Measurements from ENCODE around the gene WIZ. TPM values are rescaled to one million over a fixed set of nuclear protein-coding genes. Genes with fewer than 3 reads are reported as not detected.

The WIZ gene
- polyA plus RNA-seq, 1 donor (not counting 4 experiments of a cell fraction or from before 2014, with no cell fraction given) = 5.1 TPM

DNA sequence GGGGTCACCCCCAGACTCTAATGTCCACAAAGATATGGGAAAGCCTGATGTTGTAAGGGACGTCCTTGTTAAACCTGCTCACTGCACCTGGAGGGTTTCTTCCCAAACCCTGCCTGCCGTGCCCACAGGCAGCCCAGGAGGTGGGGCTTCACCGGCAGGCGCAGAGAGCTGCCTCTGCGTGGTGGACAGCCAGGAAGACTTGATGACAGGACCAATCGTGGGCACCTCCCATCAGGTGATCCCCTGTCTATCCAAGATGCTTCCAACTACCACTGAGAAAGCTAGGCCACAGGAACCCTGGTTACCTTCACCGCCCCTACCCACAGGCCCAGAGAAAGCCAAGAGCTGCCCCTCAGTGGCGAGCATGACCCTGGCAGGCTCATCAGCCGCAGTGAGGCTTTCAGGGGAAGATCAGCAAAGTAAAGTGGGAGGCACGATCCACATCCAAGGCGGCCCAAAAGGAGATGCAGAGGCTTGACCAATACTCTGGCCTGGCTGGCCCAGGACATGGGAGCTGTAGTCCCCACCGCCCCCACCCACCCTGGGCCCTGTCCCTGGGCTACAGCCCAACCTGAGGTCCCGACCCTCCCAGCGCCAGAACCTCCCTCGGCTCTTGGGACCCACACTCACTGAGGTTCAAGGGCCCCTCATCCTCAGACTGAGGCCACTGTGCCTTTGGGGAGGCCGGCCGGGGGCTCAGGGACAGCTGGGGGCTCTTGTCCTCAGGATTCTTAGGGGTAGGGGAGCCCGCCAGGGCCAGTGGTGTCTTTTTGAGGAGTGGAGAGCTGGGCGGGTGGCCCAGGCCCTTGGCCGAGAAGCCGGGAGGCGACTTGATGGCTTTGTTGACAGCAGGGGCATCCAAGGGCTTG is 20.6 kb downstream of the WIZ start:
- no peak for TF ChIP-seq EZH2 (IDR thresholded peaks at IDR 0.05; ENCODE audit: low read length)
- TF ChIP-seq, protein P1, sequence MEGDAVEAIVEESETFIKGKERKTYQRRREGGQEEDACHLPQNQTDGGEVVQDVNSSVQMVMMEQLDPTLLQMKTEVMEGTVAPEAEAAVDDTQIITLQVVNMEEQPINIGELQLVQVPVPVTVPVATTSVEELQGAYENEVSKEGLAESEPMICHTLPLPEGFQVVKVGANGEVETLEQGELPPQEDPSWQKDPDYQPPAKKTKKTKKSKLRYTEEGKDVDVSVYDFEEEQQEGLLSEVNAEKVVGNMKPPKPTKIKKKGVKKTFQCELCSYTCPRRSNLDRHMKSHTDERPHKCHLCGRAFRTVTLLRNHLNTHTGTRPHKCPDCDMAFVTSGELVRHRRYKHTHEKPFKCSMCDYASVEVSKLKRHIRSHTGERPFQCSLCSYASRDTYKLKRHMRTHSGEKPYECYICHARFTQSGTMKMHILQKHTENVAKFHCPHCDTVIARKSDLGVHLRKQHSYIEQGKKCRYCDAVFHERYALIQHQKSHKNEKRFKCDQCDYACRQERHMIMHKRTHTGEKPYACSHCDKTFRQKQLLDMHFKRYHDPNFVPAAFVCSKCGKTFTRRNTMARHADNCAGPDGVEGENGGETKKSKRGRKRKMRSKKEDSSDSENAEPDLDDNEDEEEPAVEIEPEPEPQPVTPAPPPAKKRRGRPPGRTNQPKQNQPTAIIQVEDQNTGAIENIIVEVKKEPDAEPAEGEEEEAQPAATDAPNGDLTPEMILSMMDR (optimal IDR thresholded peaks at IDR 0.05 in 1 of 3, IDR thresholded peaks at IDR 0.05 in 1 of 3, conservative IDR thresholded peaks at IDR 0.05 in 1 of 3; ENCODE audit: extremely low read depth in 1 of 3, insufficient read depth in 2 of 3, low read length in 3 of 3) = no peak
- Histone ChIP-seq H2AFZ (ENCODE audit: control insufficient read depth, low read length) (no peak overlapping the region), H3K9ac (ENCODE audit: control insufficient read depth, extremely low read depth, insufficient read depth, low read length) (no peak overlapping the region), H3K4me1 (ENCODE audit: control insufficient read depth, extremely low read depth, insufficient read depth, low read length) (peaks cover 8% of the 10 kb centered on the region), H3K79me2 (ENCODE audit: control insufficient read depth, insufficient read depth, low read length) (peaks cover 48% of the 10 kb centered on the region), H3K4me3 (ENCODE audit: control insufficient read depth in 2 of 3, extremely low read depth in 1 of 3, insufficient read depth in 2 of 3, low read depth in 1 of 3, low read length in 3 of 3) (no peak overlapping the region), H3K27ac (ENCODE audit: control insufficient read depth, insufficient read depth, low read length) (no peak overlapping the region), H3K9me3 (ENCODE audit: control insufficient read depth, low read depth, low read length) (no peaks in the 10 kb centered on the region), H3K9me1 (ENCODE audit: control insufficient read depth, extremely low read depth, insufficient read depth, low read length) (no peaks in the 10 kb centered on the region), H3K4me2 (ENCODE audit: control insufficient read depth, extremely low read depth, insufficient read depth, low read depth, low read length) (no peak overlapping the region), H3K36me3 (ENCODE audit: control insufficient read depth in 2 of 2, extremely low read depth in 1 of 2, insufficient read depth in 2 of 2, low read length in 2 of 2) (peaks cover 21 to 36% of the 10 kb centered on the region in 2 experiments), H3K27me3 (ENCODE audit: control insufficient read depth, extremely low read depth, insufficient read depth, low read length) (no peaks in the 10 kb centered on the region), H4K20me1 (ENCODE audit: control insufficient read depth, extremely low read depth, insufficient read depth, low read length) (no peaks in the 10 kb centered on the region)
- FAIRE-seq (no peak), DNase-seq (ENCODE audit: low read depth, low spot score) (no peak)
- dilution Hi-C loops (cut with MboI; ENCODE audit: extremely low pct_ligation_motif_present, low sequenced_read_pairs) = no loop called here

DNA sequence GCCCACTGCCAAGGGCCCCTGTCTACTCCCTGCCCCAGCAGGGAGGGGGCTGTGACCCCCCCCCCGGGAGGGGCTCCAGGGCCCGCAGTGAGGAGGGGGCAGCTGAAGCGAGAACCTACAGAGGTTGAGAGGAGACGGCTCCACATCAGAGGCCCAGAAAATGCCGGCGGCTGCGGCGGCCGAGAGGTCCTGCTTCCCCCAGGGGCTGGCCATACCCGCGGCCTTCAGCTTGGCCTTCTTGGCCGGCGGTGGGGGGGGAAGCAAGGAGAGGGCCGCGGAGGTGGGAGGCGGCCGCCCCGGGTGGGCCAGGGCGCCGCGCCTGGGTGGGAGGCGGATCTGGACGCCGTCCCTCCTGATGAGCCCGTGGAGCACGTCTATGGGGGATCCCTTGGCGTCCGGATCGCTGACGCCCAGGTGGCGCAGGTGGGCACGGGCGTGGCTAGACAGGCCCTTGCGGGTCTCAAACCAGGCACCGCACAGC is 21.7 kb downstream of the WIZ start:
- Histone ChIP-seq H3K4me3 (ENCODE audit: control insufficient read depth in 2 of 3, extremely low read depth in 1 of 3, insufficient read depth in 2 of 3, low read depth in 1 of 3, low read length in 3 of 3) (no peak overlapping the region), H3K9ac (ENCODE audit: control insufficient read depth, extremely low read depth, insufficient read depth, low read length) (no peak overlapping the region), H2AFZ (ENCODE audit: control insufficient read depth, low read length) (no peak overlapping the region), H3K27ac (ENCODE audit: control insufficient read depth, insufficient read depth, low read length) (no peak overlapping the region), H3K36me3 (ENCODE audit: control insufficient read depth in 2 of 2, extremely low read depth in 1 of 2, insufficient read depth in 2 of 2, low read length in 2 of 2) (peaks cover 29 to 45% of the 10 kb centered on the region in 2 experiments), H3K9me3 (ENCODE audit: control insufficient read depth, low read depth, low read length) (peaks cover 5% of the 10 kb centered on the region), H3K79me2 (ENCODE audit: control insufficient read depth, insufficient read depth, low read length) (peaks cover 48% of the 10 kb centered on the region), H3K4me2 (ENCODE audit: control insufficient read depth, extremely low read depth, insufficient read depth, low read depth, low read length) (no peak overlapping the region), H3K9me1 (ENCODE audit: control insufficient read depth, extremely low read depth, insufficient read depth, low read length) (no peaks in the 10 kb centered on the region), H4K20me1 (ENCODE audit: control insufficient read depth, extremely low read depth, insufficient read depth, low read length) (no peaks in the 10 kb centered on the region), H3K27me3 (ENCODE audit: control insufficient read depth, extremely low read depth, insufficient read depth, low read length) (no peaks in the 10 kb centered on the region), H3K4me1 (ENCODE audit: control insufficient read depth, extremely low read depth, insufficient read depth, low read length) (peaks cover 8% of the 10 kb centered on the region)
- TF ChIP-seq EZH2 (IDR thresholded peaks at IDR 0.05; ENCODE audit: low read length) = no peak
- TF ChIP-seq, protein P1 (optimal IDR thresholded peaks at IDR 0.05 in 1 of 3, IDR thresholded peaks at IDR 0.05 in 1 of 3, conservative IDR thresholded peaks at IDR 0.05 in 1 of 3; ENCODE audit: extremely low read depth in 1 of 3, insufficient read depth in 2 of 3, low read length in 3 of 3) = no peak
- DNase-seq (ENCODE audit: low read depth, low spot score) = no peak
- dilution Hi-C loops (cut with MboI; ENCODE audit: extremely low pct_ligation_motif_present, low sequenced_read_pairs) = no loop called here
- FAIRE-seq = no peak
